NB4 (cell line): ENCODE measurements around the gene ANKRD6.

Experiments
- POLR2A ChIP-seq: IDR thresholded peaks from 2 replicates; pipeline ENCODE4 v1.6.1; 2011; ENCODE audit warnings: mild to moderate bottlenecking; ENCODE audit not compliant: insufficient read length; ENCODE audit errors: extremely low read depth
- TF ChIP-seq, protein P1 (sequence below): IDR thresholded peaks from one replicate; pipeline ENCODE4 v1.5.1; 2012; ENCODE audit warnings: low read depth, low read length

DNA sequence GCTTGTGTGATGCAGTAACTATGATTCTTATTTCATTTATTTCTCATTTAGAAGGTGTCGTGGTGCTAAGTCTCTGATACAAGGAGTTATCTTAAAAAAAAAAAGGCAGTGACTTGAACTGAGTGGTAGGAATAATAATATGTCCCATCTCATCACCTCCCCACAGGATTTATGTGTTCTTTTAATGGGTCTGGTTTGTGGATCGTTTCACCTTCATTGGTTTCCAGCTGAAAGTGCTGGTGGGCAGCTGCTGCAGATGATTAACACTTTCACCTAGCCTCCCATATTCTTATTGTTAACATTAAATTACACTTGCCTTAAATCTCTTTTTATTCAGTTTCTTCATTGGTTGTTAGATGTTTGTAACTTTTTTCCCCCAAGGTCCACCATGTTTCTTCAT lies 68.8 kb downstream of the ANKRD6 start:
- no peak for TF ChIP-seq POLR2A
- TF ChIP-seq, protein P1, sequence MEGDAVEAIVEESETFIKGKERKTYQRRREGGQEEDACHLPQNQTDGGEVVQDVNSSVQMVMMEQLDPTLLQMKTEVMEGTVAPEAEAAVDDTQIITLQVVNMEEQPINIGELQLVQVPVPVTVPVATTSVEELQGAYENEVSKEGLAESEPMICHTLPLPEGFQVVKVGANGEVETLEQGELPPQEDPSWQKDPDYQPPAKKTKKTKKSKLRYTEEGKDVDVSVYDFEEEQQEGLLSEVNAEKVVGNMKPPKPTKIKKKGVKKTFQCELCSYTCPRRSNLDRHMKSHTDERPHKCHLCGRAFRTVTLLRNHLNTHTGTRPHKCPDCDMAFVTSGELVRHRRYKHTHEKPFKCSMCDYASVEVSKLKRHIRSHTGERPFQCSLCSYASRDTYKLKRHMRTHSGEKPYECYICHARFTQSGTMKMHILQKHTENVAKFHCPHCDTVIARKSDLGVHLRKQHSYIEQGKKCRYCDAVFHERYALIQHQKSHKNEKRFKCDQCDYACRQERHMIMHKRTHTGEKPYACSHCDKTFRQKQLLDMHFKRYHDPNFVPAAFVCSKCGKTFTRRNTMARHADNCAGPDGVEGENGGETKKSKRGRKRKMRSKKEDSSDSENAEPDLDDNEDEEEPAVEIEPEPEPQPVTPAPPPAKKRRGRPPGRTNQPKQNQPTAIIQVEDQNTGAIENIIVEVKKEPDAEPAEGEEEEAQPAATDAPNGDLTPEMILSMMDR: no peak
